NCI-H1417 treated with DMSO at 0.1 percent for 48 hours (cell line): ENCODE results near the gene OBP2B.
"Not testable (repeated sequence)": the region's sequence is repeated elsewhere in the genome, so short reads cannot be mapped to it uniquely, and the experiment has no call there.

ENCODE experiments used
- DNase-seq: peaks from one replicate; lab custom pipeline; 2025; lab: John Stamatoyannopoulos, UW

OBP2B gene

GRCh38 chr9:133208880-133209300 lies at the start of gene OBP2B:
OBP2B (minus strand) TSS chr9:133209250; CDS start chr9:133209199, 51 bp downstream.
- DNase-seq = not testable (repeated sequence)

GRCh38 chr9:133258061-133259015 lies 49.3 kb upstream of the OBP2B start:
- DNase-seq = no peak

- no peak for DNase-seq
These were observed 48.5 kb upstream of the OBP2B start for GRCh38 chr9:133257465-133257956.

- DNase-seq = no peak
These were observed 47.6 kb upstream of the OBP2B start for GRCh38 chr9:133256686-133257091.

- no peak for DNase-seq
These were observed 47.0 kb upstream of the OBP2B start for GRCh38 chr9:133256136-133256461.

GRCh38 chr9:133255371-133256135 lies 46.5 kb upstream of the OBP2B start:
- DNase-seq = no peak

GRCh38 chr9:133254471-133254870 lies 45.4 kb upstream of the OBP2B start:
- no peak for DNase-seq

- no peak for DNase-seq
These were observed 44.2 kb upstream of the OBP2B start for GRCh38 chr9:133253268-133253667.

- no peak for DNase-seq
These were observed 43.4 kb upstream of the OBP2B start for GRCh38 chr9:133252301-133253020.

- DNase-seq = no peak
These were observed 42.7 kb upstream of the OBP2B start for GRCh38 chr9:133251773-133252172.

GRCh38 chr9:133251221-133251620 lies 42.2 kb upstream of the OBP2B start:
- DNase-seq = not testable (repeated sequence)

- DNase-seq = no peak
These were observed 41.7 kb upstream of the OBP2B start for GRCh38 chr9:133250741-133251170.

- no peak for DNase-seq
These were observed 40.3 kb upstream of the OBP2B start for GRCh38 chr9:133249337-133249736.

GRCh38 chr9:133248726-133249295 lies 39.8 kb upstream of the OBP2B start:
- DNase-seq = no peak

- DNase-seq = no peak
These were observed 38.6 kb upstream of the OBP2B start for GRCh38 chr9:133247632-133248031.

- no peak for DNase-seq
These were observed 37.9 kb upstream of the OBP2B start for GRCh38 chr9:133246991-133247390.

GRCh38 chr9:133246562-133246961 lies 37.5 kb upstream of the OBP2B start:
- no peak for DNase-seq

- no peak for DNase-seq
These were observed 33.9 kb upstream of the OBP2B start for GRCh38 chr9:133242991-133243390.

- no peak for DNase-seq
These were observed 33.2 kb upstream of the OBP2B start for GRCh38 chr9:133242241-133242640.

- DNase-seq = no peak
These were observed 30.6 kb upstream of the OBP2B start for GRCh38 chr9:133239533-133240090.

GRCh38 chr9:133238851-133239532 lies 29.9 kb upstream of the OBP2B start:
- DNase-seq = no peak
